ENCODE data around the gene CCDC3. TPM values are rescaled to one million over a fixed set of nuclear protein-coding genes. Genes with fewer than 3 reads are reported as not detected.

CCDC3 gene
- total RNA-seq, 2 experiments from 2014 or later = not detected

DNA sequence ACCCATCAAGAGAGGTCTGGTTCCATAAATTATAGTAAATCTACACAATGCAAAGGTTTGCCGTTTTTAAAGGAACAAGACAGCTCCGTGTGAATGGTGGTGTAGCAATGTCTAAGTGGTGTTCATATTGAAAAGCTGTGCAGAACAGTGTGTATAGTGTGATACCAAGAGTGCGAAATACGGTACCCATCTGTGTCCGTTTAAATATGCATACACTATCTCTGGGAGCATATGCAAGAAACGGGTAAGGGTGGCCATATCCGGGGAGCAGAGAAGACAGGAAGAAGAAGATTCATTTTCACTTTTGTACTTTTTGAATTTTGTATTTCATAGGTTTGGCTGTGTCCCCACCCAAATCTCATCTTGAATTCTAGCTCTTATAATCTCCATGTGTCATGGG lies 102.0 kb downstream of the CCDC3 start:
- no peak overlapping the region for H3K4me3 Mint-ChIP-seq
- H3K9me3 Mint-ChIP-seq = no peaks in the 10 kb centered on the region
- POLR2A ChIA-PET = no interaction called here
- no peaks in the 10 kb centered on the region for H3K36me3 Mint-ChIP-seq
- H3K4me1 Mint-ChIP-seq = no peaks in the 10 kb centered on the region
- ATAC-seq (ENCODE audit: low read depth) = no peak
- H3K27me3 Mint-ChIP-seq = peaks cover 5% of the 10 kb centered on the region
- DNase-seq = no peak
- no peak overlapping the region for H3K27ac Mint-ChIP-seq

DNA sequence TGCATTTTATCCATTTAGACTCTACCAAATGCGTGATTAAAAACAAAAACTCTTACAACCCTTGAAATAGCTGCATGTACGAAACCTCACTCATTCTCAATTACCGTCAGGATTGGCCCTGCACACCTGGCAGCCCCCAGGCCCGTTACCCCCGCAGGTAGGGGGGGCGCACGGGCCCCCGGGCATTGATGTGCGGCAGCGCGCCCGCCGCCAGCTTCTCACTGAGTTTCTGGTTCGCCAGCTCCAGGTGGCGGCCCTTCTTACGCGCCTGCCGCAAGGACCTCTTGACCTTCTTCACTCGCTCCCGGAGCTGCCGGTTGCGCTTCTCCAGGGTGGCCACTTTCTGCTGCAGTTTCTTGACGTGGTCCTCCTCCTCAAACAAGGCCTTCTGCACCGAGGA lies 103.2 kb downstream of the CCDC3 start:
- POLR2A ChIA-PET = no interaction called here
- DNase-seq (no peak), ATAC-seq (ENCODE audit: low read depth) (no peak)
- Mint-ChIP-seq H3K4me1 (no peaks in the 10 kb centered on the region), H3K27me3 (peaks cover 7% of the 10 kb centered on the region), H3K36me3 (peaks cover 2% of the 10 kb centered on the region), H3K4me3 (no peak overlapping the region), H3K9me3 (peaks cover 6% of the 10 kb centered on the region), H3K27ac (no peak overlapping the region)

DNA sequence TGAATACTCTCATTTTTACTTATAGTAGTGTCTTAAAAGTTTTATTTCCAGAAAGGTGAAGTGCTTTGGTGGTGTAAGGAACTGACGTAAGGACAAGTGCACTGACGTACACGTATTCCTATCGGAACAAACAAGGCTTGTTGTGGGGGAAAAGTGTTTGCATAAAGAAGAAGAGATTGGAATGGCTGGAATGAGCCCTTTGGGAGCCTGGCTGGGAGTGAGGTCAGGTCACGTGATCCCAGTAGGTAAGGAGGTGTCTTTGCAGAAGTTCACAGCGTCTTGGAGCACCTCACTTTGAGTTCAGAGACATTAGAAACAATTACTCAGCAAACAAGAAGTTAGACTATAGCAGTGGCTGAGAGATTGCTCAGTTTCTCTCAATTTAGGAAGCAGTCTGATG lies 104.2 kb downstream of the CCDC3 start:
- POLR2A ChIA-PET = no interaction called here
- H3K4me1 Mint-ChIP-seq = no peaks in the 10 kb centered on the region
- peaks cover 9% of the 10 kb centered on the region for H3K9me3 Mint-ChIP-seq
- H3K36me3 Mint-ChIP-seq = peaks cover 2% of the 10 kb centered on the region
- H3K4me3 Mint-ChIP-seq = no peak overlapping the region
- no peak overlapping the region for H3K27ac Mint-ChIP-seq
- no peak for ATAC-seq (ENCODE audit: low read depth)
- H3K27me3 Mint-ChIP-seq = peaks cover 6% of the 10 kb centered on the region
- no peak for DNase-seq

DNA sequence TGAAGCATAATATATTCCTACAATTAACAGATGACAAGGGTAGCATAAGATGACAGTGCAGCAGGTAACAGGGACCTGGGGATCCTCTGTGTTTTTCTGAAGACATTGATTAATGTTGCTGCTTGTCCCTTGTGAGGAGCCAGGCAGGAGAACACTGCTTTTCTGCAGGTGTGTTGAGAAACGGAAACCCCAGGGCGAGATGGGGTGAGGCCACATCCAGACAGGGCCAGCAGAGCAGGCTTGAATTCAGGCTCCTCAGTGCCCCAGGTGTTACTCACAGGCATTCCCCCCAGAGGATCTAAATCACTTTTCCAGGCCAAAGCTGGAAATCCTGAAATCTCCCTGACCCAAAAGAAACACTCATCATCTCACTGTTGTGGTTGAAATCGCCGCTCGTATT lies 105.3 kb downstream of the CCDC3 start:
- H3K4me3 Mint-ChIP-seq = no peak overlapping the region
- DNase-seq (no peak), ATAC-seq (ENCODE audit: low read depth) (no peak)
- POLR2A ChIA-PET = no interaction called here
- no peak overlapping the region for H3K27ac Mint-ChIP-seq
- H3K4me1 Mint-ChIP-seq = no peaks in the 10 kb centered on the region
- peaks cover 9% of the 10 kb centered on the region for H3K9me3 Mint-ChIP-seq
- H3K27me3 Mint-ChIP-seq = peaks cover 9% of the 10 kb centered on the region
- peaks cover 2% of the 10 kb centered on the region for H3K36me3 Mint-ChIP-seq

DNA sequence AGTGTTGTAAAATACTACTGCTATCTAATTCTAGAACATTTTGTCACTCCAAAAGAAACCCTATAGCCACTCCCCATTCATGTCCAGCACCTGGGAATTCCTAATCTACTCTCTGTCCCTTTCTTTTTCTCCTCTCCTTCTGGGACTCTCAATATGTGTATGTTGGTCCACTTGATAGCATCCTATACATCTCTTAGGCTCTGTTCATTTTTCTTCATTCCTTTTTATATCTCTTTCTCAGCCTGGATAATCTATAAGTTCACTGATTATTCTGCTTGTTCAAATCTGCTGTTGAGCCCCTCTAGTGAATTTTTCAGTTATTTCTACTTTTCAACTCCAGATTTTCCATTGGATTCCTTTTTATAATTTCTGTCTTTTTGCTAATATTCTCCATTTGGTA lies 108.6 kb downstream of the CCDC3 start:
- Mint-ChIP-seq H3K4me1 (no peaks in the 10 kb centered on the region), H3K36me3 (peaks cover 2% of the 10 kb centered on the region), H3K9me3 (peaks cover 9% of the 10 kb centered on the region), H3K27ac (no peak overlapping the region), H3K27me3 (peaks cover 12% of the 10 kb centered on the region), H3K4me3 (no peak overlapping the region)
- ATAC-seq (ENCODE audit: low read depth) (no peak), DNase-seq (no peak)
- POLR2A ChIA-PET = no interaction called here

DNA sequence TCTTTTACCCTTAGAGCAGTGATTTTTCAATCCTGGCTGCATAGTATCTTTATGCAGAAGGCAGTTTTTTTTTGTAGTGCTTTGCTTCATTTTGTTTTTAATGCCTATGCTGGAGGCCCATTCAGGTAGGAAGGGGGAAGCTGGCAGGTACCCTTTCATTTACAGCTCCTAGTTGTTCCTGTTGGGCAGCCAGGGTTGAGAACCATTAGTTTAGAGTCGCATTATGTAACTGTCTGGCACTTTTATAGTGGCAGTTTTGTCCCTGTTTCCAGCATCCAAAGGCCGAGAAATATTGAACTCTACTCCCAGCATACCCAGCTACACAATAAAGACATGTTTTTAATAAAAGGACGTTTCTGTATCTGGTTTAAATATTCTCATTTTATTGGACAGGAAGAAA lies 110.6 kb downstream of the CCDC3 start:
- Mint-ChIP-seq H3K4me3 (no peak overlapping the region), H3K4me1 (no peaks in the 10 kb centered on the region), H3K36me3 (peaks cover 2% of the 10 kb centered on the region), H3K27ac (no peak overlapping the region), H3K27me3 (peaks cover 15% of the 10 kb centered on the region), H3K9me3 (peaks cover 9% of the 10 kb centered on the region)
- ATAC-seq (ENCODE audit: low read depth) = no peak
- POLR2A ChIA-PET = no interaction called here
- DNase-seq = no peak

DNA sequence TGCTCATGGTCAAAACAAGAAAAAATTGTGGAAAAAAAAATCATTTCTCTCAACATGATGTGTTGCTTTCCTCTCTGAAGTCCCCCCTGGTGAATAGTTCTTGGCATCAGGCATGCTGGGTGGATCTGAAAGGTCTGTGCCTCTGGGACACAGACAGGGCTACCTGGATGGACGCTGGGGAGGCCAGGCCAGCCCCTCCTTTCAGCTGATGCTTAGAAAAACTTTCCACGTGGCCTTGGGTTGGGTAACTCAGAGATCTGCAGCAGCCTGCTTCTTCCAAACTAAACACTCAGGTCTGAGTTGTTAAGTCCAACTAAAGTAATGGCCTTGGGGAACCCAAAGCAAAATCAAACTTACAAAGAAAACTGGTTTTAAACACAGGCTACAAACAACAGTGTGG lies 113.0 kb downstream of the CCDC3 start:
- POLR2A ChIA-PET = no interaction called here
- Mint-ChIP-seq H3K27me3 (peaks cover 13% of the 10 kb centered on the region), H3K4me3 (no peak overlapping the region), H3K27ac (no peak overlapping the region), H3K4me1 (no peaks in the 10 kb centered on the region), H3K36me3 (no peaks in the 10 kb centered on the region), H3K9me3 (peaks cover 5% of the 10 kb centered on the region)
- ATAC-seq (ENCODE audit: low read depth) (no peak), DNase-seq (no peak)

DNA sequence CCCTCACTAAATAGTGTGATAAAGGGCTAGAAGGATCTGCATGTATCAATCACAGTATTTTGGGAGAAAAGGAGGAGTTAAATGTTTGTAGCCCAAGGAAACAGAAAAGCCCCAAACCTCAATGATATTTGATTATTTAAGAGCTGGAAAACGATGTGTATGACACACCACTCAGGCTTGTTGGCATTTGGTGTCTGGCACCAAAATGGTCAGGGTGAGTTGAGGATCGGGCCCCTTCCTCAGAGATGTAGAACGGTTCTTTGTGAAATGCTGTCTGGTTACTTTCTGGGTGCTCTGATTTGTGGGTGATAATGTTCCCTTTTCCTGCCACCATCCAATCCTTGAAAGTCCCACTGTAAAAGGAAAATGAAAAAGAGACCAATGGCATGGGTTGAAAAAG lies 113.7 kb downstream of the CCDC3 start:
- ATAC-seq (ENCODE audit: low read depth) = no peak
- POLR2A ChIA-PET = no interaction called here
- Mint-ChIP-seq H3K4me1 (no peaks in the 10 kb centered on the region), H3K27me3 (peaks cover 10% of the 10 kb centered on the region), H3K27ac (no peak overlapping the region), H3K9me3 (no peaks in the 10 kb centered on the region), H3K36me3 (no peaks in the 10 kb centered on the region), H3K4me3 (no peak overlapping the region)
- no peak for DNase-seq

DNA sequence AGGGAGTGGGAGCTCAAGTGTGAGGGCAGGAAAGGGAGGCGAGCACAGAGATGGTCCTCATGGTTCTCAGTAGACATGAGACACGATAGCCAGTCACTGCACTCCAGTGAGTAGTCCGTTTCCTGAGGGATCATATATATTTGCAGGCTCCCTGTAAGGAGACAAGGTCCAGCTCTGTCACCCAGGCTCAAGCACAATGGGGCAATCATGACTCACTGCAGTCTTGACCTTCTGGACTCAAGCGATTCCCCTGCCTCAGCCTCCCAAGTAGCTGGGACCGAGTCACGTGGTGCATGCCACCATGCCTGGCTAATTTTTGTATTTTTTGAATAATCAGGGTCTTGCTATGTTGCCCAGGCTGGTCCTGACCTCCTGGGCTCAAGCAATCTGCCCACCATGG lies 116.7 kb downstream of the CCDC3 start:
- no peak for ATAC-seq (ENCODE audit: low read depth)
- POLR2A ChIA-PET = no interaction called here
- Mint-ChIP-seq H3K4me1 (no peaks in the 10 kb centered on the region), H3K27ac (no peak overlapping the region), H3K9me3 (no peaks in the 10 kb centered on the region), H3K4me3 (no peak overlapping the region), H3K36me3 (no peaks in the 10 kb centered on the region), H3K27me3 (peaks cover 10% of the 10 kb centered on the region)
- no peak for DNase-seq

DNA sequence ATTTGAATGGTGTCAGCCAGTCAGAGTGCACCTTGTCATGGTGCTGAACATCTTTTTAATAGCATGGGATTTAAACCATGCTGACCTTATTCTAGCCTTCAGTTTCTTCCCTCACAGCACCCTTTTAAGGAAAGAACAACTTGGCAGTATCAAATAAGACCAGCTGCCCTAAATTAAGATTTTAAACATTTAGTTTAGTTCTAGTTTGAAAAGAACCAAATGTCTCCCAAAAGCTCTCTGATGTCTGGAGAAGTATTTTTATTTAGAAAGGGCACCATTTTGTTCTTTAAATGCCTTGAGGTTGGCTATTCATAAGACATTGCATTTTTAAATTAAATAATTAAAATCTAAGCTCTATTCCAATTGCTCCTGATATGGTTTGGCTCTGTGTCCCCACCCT lies 121.1 kb downstream of the CCDC3 start:
- Mint-ChIP-seq H3K27me3 (peaks cover 9% of the 10 kb centered on the region), H3K9me3 (no peaks in the 10 kb centered on the region), H3K27ac (no peak overlapping the region), H3K36me3 (no peaks in the 10 kb centered on the region), H3K4me3 (no peak overlapping the region), H3K4me1 (no peaks in the 10 kb centered on the region)
- POLR2A ChIA-PET = no interaction called here
- DNase-seq (no peak), ATAC-seq (ENCODE audit: low read depth) (no peak)

DNA sequence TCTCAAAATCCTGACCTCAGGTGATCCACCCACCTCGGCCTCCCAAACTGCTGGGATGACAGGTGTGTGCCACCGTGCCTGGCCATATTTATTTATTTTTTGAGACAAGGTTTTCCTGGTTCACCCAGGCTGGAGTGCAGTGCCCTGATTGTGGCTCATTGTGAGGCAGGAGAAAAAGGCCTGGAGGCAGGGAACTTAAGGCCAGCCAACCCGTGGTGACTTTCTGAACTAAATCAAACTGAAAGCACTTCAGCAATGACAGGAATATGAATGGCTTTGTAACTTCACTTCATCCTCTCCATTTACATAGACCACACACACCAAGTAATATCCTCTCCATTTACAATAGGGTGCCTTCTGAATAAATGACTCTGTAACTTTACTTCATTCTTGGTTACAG lies 124.4 kb downstream of the CCDC3 start:
- DNase-seq (no peak), ATAC-seq (ENCODE audit: low read depth) (no peak)
- Mint-ChIP-seq H3K4me1 (no peaks in the 10 kb centered on the region), H3K4me3 (no peak overlapping the region), H3K9me3 (no peaks in the 10 kb centered on the region), H3K27me3 (peaks cover 5% of the 10 kb centered on the region), H3K36me3 (no peaks in the 10 kb centered on the region), H3K27ac (no peak overlapping the region)
- POLR2A ChIA-PET = no interaction called here

DNA sequence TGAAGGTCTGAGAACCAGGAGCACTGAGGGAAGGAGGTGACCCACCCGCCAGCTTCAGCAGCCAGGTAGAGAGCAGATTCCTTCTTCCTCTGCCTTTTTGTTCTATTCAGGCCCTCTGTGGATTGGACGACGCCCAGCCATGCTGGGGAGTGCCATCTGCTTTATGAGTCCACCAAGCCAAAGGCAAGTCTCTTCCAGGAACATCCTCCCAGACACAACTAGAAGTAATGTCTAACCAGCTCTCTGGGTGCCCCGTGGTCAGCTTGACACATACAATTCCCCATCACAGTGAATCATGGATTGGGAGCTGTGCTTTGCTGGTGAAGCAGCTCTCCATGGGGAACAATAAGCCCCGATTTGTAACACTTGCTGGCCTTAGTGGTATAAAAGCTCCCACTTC lies 125.2 kb downstream of the CCDC3 start:
- no peak overlapping the region for H3K4me3 Mint-ChIP-seq

DNA sequence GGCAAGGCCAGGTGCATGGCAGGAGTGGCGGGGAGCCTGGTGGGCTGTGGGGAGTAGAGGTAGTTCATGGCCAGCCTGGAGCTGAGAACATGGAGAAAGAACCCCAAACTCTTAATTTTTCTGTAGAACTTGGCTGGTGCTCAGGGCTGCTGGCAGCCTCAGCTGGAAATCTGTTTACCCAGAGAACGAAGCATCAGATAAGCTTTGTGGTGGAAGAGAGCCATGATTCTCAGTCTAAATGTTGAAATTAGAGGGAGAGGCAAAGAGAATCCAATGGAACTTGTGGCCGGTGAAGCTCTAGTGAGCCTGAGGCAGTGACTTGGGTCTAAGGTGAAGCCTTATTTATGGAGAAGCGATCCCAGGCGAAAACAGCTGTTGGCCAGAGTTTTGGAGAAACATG lies 126.4 kb downstream of the CCDC3 start:
- H3K4me1 Mint-ChIP-seq = no peaks in the 10 kb centered on the region
- POLR2A ChIA-PET = no interaction called here

More for the DNA sequence above, 125.2 kb downstream of the CCDC3 start:
- no peak for DNase-seq
- no peaks in the 10 kb centered on the region for H3K4me1 Mint-ChIP-seq
- peaks cover 2% of the 10 kb centered on the region for H3K27me3 Mint-ChIP-seq
- H3K27ac Mint-ChIP-seq = no peak overlapping the region
- no peaks in the 10 kb centered on the region for H3K9me3 Mint-ChIP-seq
- H3K36me3 Mint-ChIP-seq = no peaks in the 10 kb centered on the region
- ATAC-seq (ENCODE audit: low read depth) = no peak
- POLR2A ChIA-PET = no interaction called here

DNA sequence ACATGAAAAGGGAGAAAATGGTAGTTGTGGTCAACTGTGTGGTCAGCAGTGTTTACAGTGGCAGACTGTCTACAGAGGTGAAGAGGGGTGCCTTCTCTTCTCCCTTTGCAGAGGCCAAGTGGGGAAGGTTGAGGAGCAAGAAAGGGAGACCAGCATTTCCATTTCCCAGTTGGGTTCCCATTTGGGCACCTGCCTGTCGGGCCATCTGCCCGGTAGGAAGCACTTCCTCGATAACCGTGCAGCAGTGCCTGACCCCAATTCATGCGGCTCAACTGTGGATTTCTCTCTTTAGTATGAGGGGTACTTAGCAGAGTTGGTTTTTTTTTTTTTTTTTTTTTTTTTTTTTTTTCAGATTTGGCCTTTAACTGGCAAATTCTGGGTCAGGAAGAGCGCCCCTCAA lies 127.0 kb downstream of the CCDC3 start:
- H3K36me3 Mint-ChIP-seq = no peaks in the 10 kb centered on the region
- peaks cover 2% of the 10 kb centered on the region for H3K27me3 Mint-ChIP-seq
- ATAC-seq (ENCODE audit: low read depth) (no peak), DNase-seq (no peak)
- H3K4me3 Mint-ChIP-seq = no peak overlapping the region
- no peaks in the 10 kb centered on the region for H3K4me1 Mint-ChIP-seq
- no peaks in the 10 kb centered on the region for H3K9me3 Mint-ChIP-seq
- no peak overlapping the region for H3K27ac Mint-ChIP-seq
- POLR2A ChIA-PET = no interaction called here

More for the DNA sequence above, 126.4 kb downstream of the CCDC3 start:
- Mint-ChIP-seq H3K4me3 (no peak overlapping the region), H3K9me3 (no peaks in the 10 kb centered on the region), H3K27ac (no peak overlapping the region), H3K36me3 (no peaks in the 10 kb centered on the region), H3K27me3 (peaks cover 2% of the 10 kb centered on the region)
- ATAC-seq (ENCODE audit: low read depth) (no peak), DNase-seq (no peak)

DNA sequence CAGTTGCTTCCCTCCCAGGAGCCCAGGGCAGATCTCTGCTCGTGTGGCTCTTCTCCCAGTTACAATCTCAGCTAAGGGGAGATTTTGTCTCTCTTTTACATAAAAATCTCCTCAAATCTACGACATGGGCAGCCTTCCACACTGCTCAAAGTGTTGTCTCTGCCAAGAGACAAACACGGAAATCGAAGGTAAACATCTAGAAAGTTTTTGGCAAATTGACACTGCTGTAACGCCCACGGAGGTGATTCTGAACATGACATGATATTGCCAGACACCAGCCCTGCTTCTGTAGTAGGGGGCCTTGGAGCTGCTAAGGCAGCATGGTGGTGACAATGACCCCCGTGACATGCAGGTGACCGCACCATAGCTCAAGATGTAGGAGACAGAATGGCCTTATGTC lies 128.3 kb downstream of the CCDC3 start:
- Mint-ChIP-seq H3K4me1 (no peaks in the 10 kb centered on the region), H3K4me3 (no peak overlapping the region), H3K27ac (no peak overlapping the region), H3K9me3 (no peaks in the 10 kb centered on the region), H3K36me3 (no peaks in the 10 kb centered on the region), H3K27me3 (peaks cover 2% of the 10 kb centered on the region)
- ATAC-seq (ENCODE audit: low read depth) (no peak), DNase-seq (no peak)
- POLR2A ChIA-PET = no interaction called here

Data from activated naive CD8-positive, alpha-beta T cell treated with anti-CD3 and anti-CD28 coated beads, Interleukin-2, amount 10 ng/mL, durations not matched to agents 7 days and 5 days (primary cell).